ENCODE measurements around the gene RAC3. TPM values are rescaled to one million over a fixed set of nuclear protein-coding genes. Genes with fewer than 3 reads are reported as not detected.
A peak's percentile ranks its signal among the peaks of the same experiment; 100 is the strongest.

Gene RAC3
- total and polyA plus RNA-seq, 2 experiments from 2014 or later = 9.9 to 73.7 TPM

GRCh38 chr17:81987161-81987770 is 44.2 kb upstream of the RAC3 start:
- Histone ChIP-seq H3K9me3 (ENCODE audit: low read depth) (no peaks in the 10 kb centered on the region), H3K4me3 (no peak overlapping the region), H3K36me3 (peaks cover 5% of the 10 kb centered on the region), H3K27me3 (no peaks in the 10 kb centered on the region), H3K4me1 (ENCODE audit: low read depth) (peaks cover 7% of the 10 kb centered on the region), H3K27ac (no peak overlapping the region)
- no peak for DNase-seq (ENCODE audit: low read depth in 1 of 2, low spot score in 1 of 2)
- no peak for TF ChIP-seq CTCF (IDR thresholded peaks at IDR 0.05; ENCODE audit: low read depth, low read length)

GRCh38 chr17:81990836-81991683 is 40.4 kb upstream of the RAC3 start:
- Histone ChIP-seq H3K9me3 (ENCODE audit: low read depth) (no peaks in the 10 kb centered on the region), H3K4me3 (no peak overlapping the region), H3K27me3 (no peaks in the 10 kb centered on the region), H3K27ac (no peak overlapping the region), H3K4me1 (ENCODE audit: low read depth) (peaks cover 7% of the 10 kb centered on the region), H3K36me3 (no peaks in the 10 kb centered on the region)
- no peak for DNase-seq (ENCODE audit: low read depth in 1 of 2, low spot score in 1 of 2)
- TF ChIP-seq CTCF (IDR thresholded peaks at IDR 0.05; ENCODE audit: low read depth, low read length) = no peak

GRCh38 chr17:81991684-81992305 is 39.7 kb upstream of the RAC3 start:
- H3K27me3 ChIP-seq = no peaks in the 10 kb centered on the region
- no peak for TF ChIP-seq CTCF (IDR thresholded peaks at IDR 0.05; ENCODE audit: low read depth, low read length)
- no peak overlapping the region for H3K4me3 ChIP-seq
- no peaks in the 10 kb centered on the region for H3K36me3 ChIP-seq
- DNase-seq (ENCODE audit: low read depth in 1 of 2, low spot score in 1 of 2) = peak; percentile 25 to 60
- H3K4me1 ChIP-seq (ENCODE audit: low read depth) = peaks cover 7% of the 10 kb centered on the region
- peak overlapping the region; percentile 39 for H3K27ac ChIP-seq
- no peaks in the 10 kb centered on the region for H3K9me3 ChIP-seq (ENCODE audit: low read depth)

GRCh38 chr17:81992306-81993102 is 39.0 kb upstream of the RAC3 start:
- Histone ChIP-seq H3K4me1 (ENCODE audit: low read depth) (peaks cover 7% of the 10 kb centered on the region), H3K27ac (peak overlapping the region; percentile 39)

More at GRCh38 chr17:81992306-81993102, 39.0 kb upstream of the RAC3 start:
- Histone ChIP-seq H3K9me3 (ENCODE audit: low read depth) (no peaks in the 10 kb centered on the region), H3K27me3 (no peaks in the 10 kb centered on the region), H3K36me3 (no peaks in the 10 kb centered on the region), H3K4me3 (no peak overlapping the region)
- no peak for DNase-seq (ENCODE audit: low read depth in 1 of 2, low spot score in 1 of 2)
- no peak for TF ChIP-seq CTCF (IDR thresholded peaks at IDR 0.05; ENCODE audit: low read depth, low read length)
